ENCODE measurements around the gene GNAZ. TPM values are rescaled to one million over a fixed set of nuclear protein-coding genes. Genes with fewer than 3 reads are reported as not detected.

The GNAZ gene
- 0.05 and 0.07 TPM in 2 replicates for total RNA-seq

DNA sequence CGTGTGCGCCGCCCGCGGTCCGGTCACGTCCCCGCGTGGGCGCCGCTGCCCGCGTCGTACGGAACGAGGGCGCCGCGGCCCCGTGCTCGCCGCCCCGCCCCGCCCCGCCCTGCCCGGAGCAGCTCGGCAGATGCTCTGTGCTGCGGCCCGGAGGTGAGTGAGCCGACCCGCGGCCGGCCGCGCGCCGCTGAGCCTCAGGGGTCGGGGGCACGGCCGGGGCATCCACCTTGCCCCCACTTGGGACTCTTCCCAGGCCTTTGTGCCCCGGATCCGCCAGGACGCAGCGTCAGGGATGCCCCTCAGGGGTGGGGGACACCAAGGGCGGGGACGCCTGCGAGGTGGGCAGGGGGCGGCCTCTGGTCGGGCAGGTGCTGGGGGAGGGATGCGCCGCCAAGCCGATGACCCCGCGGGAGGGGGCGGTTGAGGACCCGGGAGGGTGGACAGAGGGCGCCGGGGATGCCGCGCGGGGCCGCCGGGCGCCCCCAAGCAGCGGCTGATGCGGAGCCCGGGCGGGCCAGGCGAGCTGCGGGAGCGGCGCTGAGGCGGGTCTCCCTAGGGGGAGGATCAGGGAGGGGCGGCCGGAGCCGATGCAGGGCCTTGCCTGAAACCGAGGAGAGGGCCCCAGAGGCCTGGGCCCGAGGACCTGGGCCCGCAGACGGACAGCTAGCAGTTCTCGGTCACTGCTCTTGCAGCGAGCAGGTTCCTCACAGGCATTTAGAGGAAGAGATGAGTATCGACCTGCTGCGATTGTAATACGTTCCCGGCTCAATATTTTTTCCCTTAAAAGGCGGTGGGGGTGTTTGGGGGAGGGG is at the start of gene GNAZ:
Gene GNAZ (plus strand): TSS at position 102 of the 812 bp plus-strand sequence. CDS start 25,177 bp downstream, outside the sequence.

GRCh38 chr22:23144932-23145877 is 74.9 kb downstream of the GNAZ start, which contains the start of gene RAB36:
RAB36 (plus strand) TSS chr22:23145477; CDS start chr22:23146617, 1,140 bp downstream.

Other genes starting within 250 kb of the GNAZ start
- not detected in 2 replicates for gene IGLL5, start 182.7 kb upstream of the GNAZ start, total RNA-seq
- 0.14 TPM in 1 of 2 replicates, not detected in the other for gene RSPH14, start 71.5 kb downstream of the GNAZ start, total RNA-seq
- gene RAB36, start 75.0 kb downstream of the GNAZ start, total RNA-seq = 2.7 and 4.7 TPM in 2 replicates
- gene BCR, start 110.0 kb downstream of the GNAZ start, total RNA-seq = 74.4 and 89.3 TPM in 2 replicates

Measured in airway epithelial cell (primary cell).